ENCODE results near the gene KRTAP10-10.

KRTAP10-10 gene

GRCh38 chr21:44653656-44654575 is 16.8 kb downstream of the KRTAP10-10 start:
- H2BK120ac ChIP-seq (ENCODE audit: low read depth, low read length), result peak overlapping the region; percentile 44
- peak overlapping the region; percentile 77 for H2BK15ac ChIP-seq (ENCODE audit: low read length)
- no CpG with 5 or more reads among the region's 17 CpGs for WGBS, 2 donors (ENCODE audit: extremely low coverage in 2 of 2, insufficient read length in 2 of 2, insufficient replicate concordance in 1 of 2)
- no peak overlapping the region for H3K4me2 ChIP-seq (ENCODE audit: insufficient read depth, low read length, poor library complexity, severe bottlenecking)
- no peak overlapping the region for H4K91ac ChIP-seq (ENCODE audit: low read depth, low read length, poor library complexity)
- no peak overlapping the region for H4K8ac ChIP-seq (ENCODE audit: low read depth, low read length)
- H2BK12ac ChIP-seq (ENCODE audit: low read length), result peak overlapping the region; percentile 59
- H3K18ac ChIP-seq (ENCODE audit: low read length), result peak overlapping the region; percentile 31
- no peak overlapping the region for H3K27ac ChIP-seq (replicated peaks; ENCODE audit: low read length)
- peak overlapping the region; percentile 66 for H2AK5ac ChIP-seq (ENCODE audit: low read depth, low read length)
- H2BK5ac ChIP-seq (ENCODE audit: low read length), result no peak overlapping the region
- peak overlapping the region; percentile 79 for H3K14ac ChIP-seq (ENCODE audit: low read length)
- no peak overlapping the region for H3K9ac ChIP-seq (ENCODE audit: low read depth, low read length, poor library complexity)
- H3K23ac ChIP-seq (ENCODE audit: low read depth, low read length, poor library complexity), result no peak overlapping the region
- no peak overlapping the region for H3K4ac ChIP-seq (ENCODE audit: low read length)
- no peak overlapping the region for H2AFZ ChIP-seq (ENCODE audit: low read length)
- peaks cover 0 to 6% of the 10 kb centered on the region in 2 donors for H3K9me3 ChIP-seq (replicated peaks in 1 of 2; ENCODE audit: control insufficient read depth in 2 of 2, insufficient read depth in 1 of 2, low read depth in 1 of 2, low read length in 2 of 2)
- H3K36me3 ChIP-seq (replicated peaks in 1 of 2; ENCODE audit: control insufficient read depth in 2 of 2, insufficient read depth in 2 of 2, low read length in 2 of 2), result no peaks in the 10 kb centered on the region
- DNase-seq (ENCODE audit: low spot score), result no peak
- no peaks in the 10 kb centered on the region for H3K27me3 ChIP-seq (ENCODE audit: control insufficient read depth in 3 of 3, insufficient read depth in 3 of 3, low read depth in 1 of 3, low read length in 3 of 3)
- H3K4me1 ChIP-seq (ENCODE audit: control insufficient read depth in 2 of 2, insufficient read depth in 1 of 2, low read depth in 1 of 2, low read length in 2 of 2), result peaks cover 0 to under 1% of the 10 kb centered on the region in 2 donors
- H3K79me1 ChIP-seq (ENCODE audit: low read depth, low read length), result no peaks in the 10 kb centered on the region
- no peak overlapping the region for H3K4me3 ChIP-seq (ENCODE audit: low read length in 2 of 2)

- Histone ChIP-seq H3K4me3 (ENCODE audit: low read length in 2 of 2) (no peak within 1 kb of the TSS), H3K9ac (ENCODE audit: low read depth, low read length, poor library complexity) (no peak within 1 kb of the TSS), H3K14ac (ENCODE audit: low read length) (peak within 1 kb of the TSS; percentile 79), H4K91ac (ENCODE audit: low read depth, low read length, poor library complexity) (no peak within 1 kb of the TSS), H2BK15ac (ENCODE audit: low read length) (peak within 1 kb of the TSS; percentile 77), H2AK5ac (ENCODE audit: low read depth, low read length) (peak within 1 kb of the TSS; percentile 66), H3K27ac (replicated peaks; ENCODE audit: low read length) (no peak within 1 kb of the TSS), H3K36me3 (replicated peaks in 1 of 2; ENCODE audit: control insufficient read depth in 2 of 2, insufficient read depth in 2 of 2, low read length in 2 of 2) (no peaks in the 10 kb centered on the region), H3K4me1 (ENCODE audit: control insufficient read depth in 2 of 2, insufficient read depth in 1 of 2, low read depth in 1 of 2, low read length in 2 of 2) (peaks cover 0 to 2% of the 10 kb centered on the region in 2 donors), H3K9me3 (replicated peaks in 1 of 2; ENCODE audit: control insufficient read depth in 2 of 2, insufficient read depth in 1 of 2, low read depth in 1 of 2, low read length in 2 of 2) (peaks cover 0 to 6% of the 10 kb centered on the region in 2 donors), H4K8ac (ENCODE audit: low read depth, low read length) (no peak within 1 kb of the TSS), H2BK12ac (ENCODE audit: low read length) (peak within 1 kb of the TSS; percentile 59), H2BK5ac (ENCODE audit: low read length) (no peak within 1 kb of the TSS), H3K4me2 (ENCODE audit: insufficient read depth, low read length, poor library complexity, severe bottlenecking) (no peak within 1 kb of the TSS), H3K4ac (ENCODE audit: low read length) (no peak within 1 kb of the TSS), H3K23ac (ENCODE audit: low read depth, low read length, poor library complexity) (no peak within 1 kb of the TSS), H2BK120ac (ENCODE audit: low read depth, low read length) (peak within 1 kb of the TSS; percentile 44), H2AFZ (ENCODE audit: low read length) (no peak within 1 kb of the TSS), H3K79me1 (ENCODE audit: low read depth, low read length) (no peaks in the 10 kb centered on the region), H3K27me3 (ENCODE audit: control insufficient read depth in 3 of 3, insufficient read depth in 3 of 3, low read depth in 1 of 3, low read length in 3 of 3) (no peaks in the 10 kb centered on the region), H3K18ac (ENCODE audit: low read length) (peak within 1 kb of the TSS; percentile 31)
- DNase-seq (ENCODE audit: low spot score), result no peak
- WGBS, 2 donors (ENCODE audit: extremely low coverage in 2 of 2, insufficient read length in 2 of 2, insufficient replicate concordance in 1 of 2), result no CpG with 5 or more reads among the region's 9 CpGs
These were observed 17.5 kb downstream of the KRTAP10-10 start, which contains the start of gene KRTAP12-4 for GRCh38 chr21:44654576-44655175. TSS of gene KRTAP12-4 (minus strand) at chr21:44654659. CDS start at chr21:44654614, 45 bp downstream.

GRCh38 chr21:44656868-44657267 is 19.7 kb downstream of the KRTAP10-10 start:
- Histone ChIP-seq H3K79me1 (ENCODE audit: low read depth, low read length) (no peaks in the 10 kb centered on the region), H3K27me3 (ENCODE audit: control insufficient read depth in 3 of 3, insufficient read depth in 3 of 3, low read depth in 1 of 3, low read length in 3 of 3) (no peaks in the 10 kb centered on the region), H3K23ac (ENCODE audit: low read depth, low read length, poor library complexity) (no peak overlapping the region), H3K9ac (ENCODE audit: low read depth, low read length, poor library complexity) (no peak overlapping the region), H3K9me3 (replicated peaks in 1 of 2; ENCODE audit: control insufficient read depth in 2 of 2, insufficient read depth in 1 of 2, low read depth in 1 of 2, low read length in 2 of 2) (peaks cover 0 to 4% of the 10 kb centered on the region in 2 donors), H2BK5ac (ENCODE audit: low read length) (no peak overlapping the region), H2BK15ac (ENCODE audit: low read length) (no peak overlapping the region), H3K14ac (ENCODE audit: low read length) (no peak overlapping the region), H3K4me3 (ENCODE audit: low read length in 2 of 2) (no peak overlapping the region), H2BK12ac (ENCODE audit: low read length) (no peak overlapping the region), H2AFZ (ENCODE audit: low read length) (no peak overlapping the region), H4K8ac (ENCODE audit: low read depth, low read length) (no peak overlapping the region), H3K4me1 (ENCODE audit: control insufficient read depth in 2 of 2, insufficient read depth in 1 of 2, low read depth in 1 of 2, low read length in 2 of 2) (peaks cover 0 to 2% of the 10 kb centered on the region in 2 donors), H3K36me3 (replicated peaks in 1 of 2; ENCODE audit: control insufficient read depth in 2 of 2, insufficient read depth in 2 of 2, low read length in 2 of 2) (no peaks in the 10 kb centered on the region), H4K91ac (ENCODE audit: low read depth, low read length, poor library complexity) (no peak overlapping the region), H2BK120ac (ENCODE audit: low read depth, low read length) (no peak overlapping the region), H3K4me2 (ENCODE audit: insufficient read depth, low read length, poor library complexity, severe bottlenecking) (no peak overlapping the region), H3K27ac (replicated peaks; ENCODE audit: low read length) (no peak overlapping the region), H3K4ac (ENCODE audit: low read length) (no peak overlapping the region), H2AK5ac (ENCODE audit: low read depth, low read length) (no peak overlapping the region), H3K18ac (ENCODE audit: low read length) (no peak overlapping the region)
- no CpG with 5 or more reads among the region's 1 CpG for WGBS, 2 donors (ENCODE audit: extremely low coverage in 2 of 2, insufficient read length in 2 of 2, insufficient replicate concordance in 1 of 2)
- DNase-seq (ENCODE audit: low spot score), result no peak
